ENCODE measurements around the gene COP1. TPM values are rescaled to one million over a fixed set of nuclear protein-coding genes. Genes with fewer than 3 reads are reported as not detected.
"Not testable (repeated sequence)": the region's sequence is repeated elsewhere in the genome, so short reads cannot be mapped to it uniquely, and the experiment has no call there.

Gene COP1
- total RNA-seq, 6 experiments from 2014 or later, result 27.8 to 33.0 (median 30.1) TPM

- Mint-ChIP-seq H3K4me3 (no peak overlapping the region), H3K4me1 (ENCODE audit: low read depth) (no peaks in the 10 kb centered on the region), H3K27ac (no peak overlapping the region), H3K27me3 (ENCODE audit: insufficient read depth) (no peaks in the 10 kb centered on the region; the same call in 1 of the 2 replicates), H3K9me3 (no peaks in the 10 kb centered on the region), H3K36me3 (ENCODE audit: low read depth) (peaks cover 4% of the 10 kb centered on the region; the same call in 1 of the 2 replicates)
- TF ChIP-seq CTCF (IDR thresholded peaks at IDR 0.05), result no peak
- DNase-seq, result no peak
These were observed 184.5 kb downstream of the COP1 start for GRCh38 chr1:176022574-176022973.

GRCh38 chr1:176017722-176018121, 189.4 kb downstream of the COP1 start:
- Mint-ChIP-seq H3K9me3 (no peaks in the 10 kb centered on the region), H3K27me3 (ENCODE audit: insufficient read depth) (no peaks in the 10 kb centered on the region), H3K27ac (no peak overlapping the region), H3K4me3 (no peak overlapping the region), H3K36me3 (ENCODE audit: low read depth) (peaks cover 5% of the 10 kb centered on the region; the same call in 1 of the 2 replicates), H3K4me1 (ENCODE audit: low read depth) (peaks cover 4% of the 10 kb centered on the region; the same call in 1 of the 2 replicates)
- no peak for TF ChIP-seq CTCF (IDR thresholded peaks at IDR 0.05)
- DNase-seq, result no peak

GRCh38 chr1:176009951-176010350, 197.1 kb downstream of the COP1 start:
- no peak for TF ChIP-seq CTCF (IDR thresholded peaks at IDR 0.05)
- no peak overlapping the region for H3K27ac Mint-ChIP-seq
- no peaks in the 10 kb centered on the region; the same call in 1 of the 2 replicates for H3K9me3 Mint-ChIP-seq
- peaks cover 17% of the 10 kb centered on the region for H3K36me3 Mint-ChIP-seq (ENCODE audit: low read depth)
- no peak overlapping the region for H3K4me3 Mint-ChIP-seq
- DNase-seq, result no peak
- H3K27me3 Mint-ChIP-seq (ENCODE audit: insufficient read depth), result no peaks in the 10 kb centered on the region
- no peaks in the 10 kb centered on the region for H3K4me1 Mint-ChIP-seq (ENCODE audit: low read depth)

GRCh38 chr1:176007756-176008389, 199.2 kb downstream of the COP1 start:
- not testable (repeated sequence) for DNase-seq; H3K4me1 Mint-ChIP-seq (ENCODE audit: low read depth); H3K9me3 Mint-ChIP-seq; H3K27ac Mint-ChIP-seq; H3K4me3 Mint-ChIP-seq; H3K27me3 Mint-ChIP-seq (ENCODE audit: insufficient read depth)
- peaks cover 18% of the 10 kb centered on the region; the same call in 1 of the 2 replicates for H3K36me3 Mint-ChIP-seq (ENCODE audit: low read depth)

GRCh38 chr1:175994660-175995059, 212.4 kb downstream of the COP1 start:
- H3K9me3 Mint-ChIP-seq; H3K27ac Mint-ChIP-seq; H3K4me1 Mint-ChIP-seq (ENCODE audit: low read depth); H3K27me3 Mint-ChIP-seq (ENCODE audit: insufficient read depth); H3K4me3 Mint-ChIP-seq; DNase-seq: not testable (repeated sequence)
- peaks cover 13% of the 10 kb centered on the region for H3K36me3 Mint-ChIP-seq (ENCODE audit: low read depth)

GRCh38 chr1:175992825-175993224, 214.3 kb downstream of the COP1 start:
- H3K4me1 Mint-ChIP-seq (ENCODE audit: low read depth); DNase-seq; H3K4me3 Mint-ChIP-seq: not testable (repeated sequence)

GRCh38 chr1:175992202-175992601, 214.9 kb downstream of the COP1 start:
- not testable (repeated sequence) for H3K4me3 Mint-ChIP-seq; DNase-seq; H3K27me3 Mint-ChIP-seq (ENCODE audit: insufficient read depth)

More at GRCh38 chr1:175992825-175993224, 214.3 kb downstream of the COP1 start:
- H3K27me3 Mint-ChIP-seq (ENCODE audit: insufficient read depth); H3K9me3 Mint-ChIP-seq; H3K36me3 Mint-ChIP-seq (ENCODE audit: low read depth); H3K27ac Mint-ChIP-seq: not testable (repeated sequence)

More at GRCh38 chr1:175992202-175992601, 214.9 kb downstream of the COP1 start:
- H3K4me1 Mint-ChIP-seq (ENCODE audit: low read depth); H3K36me3 Mint-ChIP-seq (ENCODE audit: low read depth); H3K27ac Mint-ChIP-seq; H3K9me3 Mint-ChIP-seq: not testable (repeated sequence)

Data from HFFc6 (cell line).